Measurements from ENCODE around the gene ANKRD13D. TPM values are rescaled to one million over a fixed set of nuclear protein-coding genes. Genes with fewer than 3 reads are reported as not detected.

Gene ANKRD13D
- total and polyA plus RNA-seq, 2 of the 8 experiments (the other 6 are each of a cell fraction or from before 2014, with no cell fraction given): 24.9 to 26.5 TPM

- DNase-seq (ENCODE audit: low read depth in 1 of 2, low spot score in 2 of 2) (no peak), FAIRE-seq (no peak)
- H3K79me2 ChIP-seq (ENCODE audit: control insufficient read depth in 1 of 2, insufficient read depth in 2 of 2, low read length in 2 of 2): peaks cover 0 to 6% of the 10 kb centered on the region in 2 experiments; a peak in 1 of 4 replicates
- H4K91ac ChIP-seq (replicated peaks; ENCODE audit: insufficient read length, low read length): no peak overlapping the region
- H2AK5ac ChIP-seq (ENCODE audit: low read depth, low read length): no peak overlapping the region
- no peaks in the 10 kb centered on the region for H3K27me3 ChIP-seq (replicated peaks in 1 of 4; ENCODE audit: control insufficient read depth in 3 of 4, extremely low read depth in 1 of 4, insufficient read depth in 3 of 4, low read length in 3 of 4)
- CTCF ChIA-PET (ENCODE audit: partially characterized antibody): interaction anchor here (1.7 to 3.7 kb wide), 3 partner anchors 8 to 34 kb away, joined by 4 to 27 read pairs (median 19); partner anchors contain the start of gene ANKRD13D
- no peak overlapping the region for H2BK20ac ChIP-seq (ENCODE audit: low read length)
- H4K8ac ChIP-seq (ENCODE audit: extremely low read depth, insufficient read depth, low read length): no peak overlapping the region; the same call in 1 of the 2 replicates
- H2AFZ ChIP-seq (ENCODE audit: low read length): no peak overlapping the region
- whole genome bisulfite sequencing, 2 experiments (ENCODE audit: extremely low coverage in 1 of 2, insufficient coverage in 1 of 2, insufficient read length in 1 of 2, insufficient replicate concordance in 2 of 2, low coverage in 1 of 2, low lambda C conversion rate in 2 of 2, missing lambda C conversion rate in 1 of 2): 90% methylated on average over 13 of the region's 13 CpGs; no CpG with 5 or more reads in 1 of the 2 experiments
- H2BK5ac ChIP-seq (ENCODE audit: low read depth, low read length): no peak overlapping the region
- H2BK15ac ChIP-seq (ENCODE audit: low read length): no peak overlapping the region
- peaks cover 0 to 7% of the 10 kb centered on the region in 2 experiments for H4K20me1 ChIP-seq (replicated peaks in 1 of 2; ENCODE audit: control insufficient read depth in 1 of 2, insufficient read depth in 2 of 2, low read length in 2 of 2)
- no peak overlapping the region for H3K56ac ChIP-seq (replicated peaks; ENCODE audit: insufficient read length, low read depth, low read length)
- H3K79me1 ChIP-seq (ENCODE audit: low read depth, low read length): peaks cover 6% of the 10 kb centered on the region; the same call in 1 of the 2 replicates
- H2BK12ac ChIP-seq (ENCODE audit: low read depth, low read length): no peak overlapping the region
- H3K23ac ChIP-seq (ENCODE audit: insufficient read length): no peak overlapping the region
- H3K9ac ChIP-seq (replicated peaks in 1 of 4; ENCODE audit: extremely low read depth in 1 of 4, low read depth in 3 of 4, low read length in 3 of 4): no peak overlapping the region
- no peaks in the 10 kb centered on the region for H3K9me3 ChIP-seq (ENCODE audit: insufficient read depth in 2 of 2, low read depth in 1 of 2, low read length in 1 of 2)
- H3K4me3 ChIP-seq (ENCODE audit: extremely low read depth in 1 of 4, insufficient read depth in 2 of 4, low read depth in 3 of 4, low read length in 4 of 4): no peak overlapping the region
- no peak overlapping the region for H3K18ac ChIP-seq (ENCODE audit: extremely low read depth, low read length)
- H3K14ac ChIP-seq (ENCODE audit: insufficient read length): no peak overlapping the region
- no peak overlapping the region for H2BK120ac ChIP-seq (replicated peaks; ENCODE audit: low read depth, low read length)
- H3K4ac ChIP-seq (replicated peaks; ENCODE audit: insufficient read length, low read depth, low read length): no peak overlapping the region
- no peaks in the 10 kb centered on the region; the same call in 1 of the 2 replicates for H3K23me2 ChIP-seq (ENCODE audit: low read depth, low read length)
- peaks cover 12 to 47% (median 37%) of the 10 kb centered on the region in 4 experiments for H3K36me3 ChIP-seq (ENCODE audit: control insufficient read depth in 2 of 4, insufficient read depth in 4 of 4, low read length in 3 of 4)
- H3K27ac ChIP-seq (ENCODE audit: low read depth, low read length): no peak overlapping the region
- TF ChIP-seq TEAD4 (IDR thresholded peaks at IDR 0.05; ENCODE audit: low read depth, low read length): no peak
- TF ChIP-seq SP4 (IDR thresholded peaks at IDR 0.05; ENCODE audit: low read length): no peak
- no peak for TF ChIP-seq CHD2 (IDR thresholded peaks at IDR 0.05; ENCODE audit: low read length)
- no peak overlapping the region for H4K5ac ChIP-seq (ENCODE audit: insufficient read length, low read depth, low read length)
- H3K4me1 ChIP-seq (replicated peaks in 1 of 4; ENCODE audit: control insufficient read depth in 3 of 4, insufficient read depth in 4 of 4, low read length in 3 of 4): peaks cover 0 to 24% (median 15%) of the 10 kb centered on the region in 4 experiments; a peak in 6 of 7 replicates
- POLR2A ChIA-PET (ENCODE audit: partially characterized antibody): interaction anchor here (1.2 kb wide), 1 partner anchor 13 kb away, joined by 4 read pairs; the partner anchor contains the start of gene GRK2
- no peak overlapping the region for H3K4me2 ChIP-seq (ENCODE audit: insufficient read depth in 1 of 2, low read depth in 2 of 2, low read length in 2 of 2)
These were observed 8.7 kb upstream of the ANKRD13D start for GRCh38 chr11:67280341-67280787.
